Activated CD8-positive, alpha-beta memory T cell treated with anti-CD3 and anti-CD28 coated beads for 4 hours (primary cell): ENCODE measurements around the gene MAN1C1.

ENCODE experiments used
- DNase-seq, 2 donors: peaks; one replicate each; pipeline ENCODE4 v3.0.0-alpha.2; 2020; ENCODE audit warnings: low read depth in 2 of 2

The MAN1C1 gene

GRCh38 chr1:25740071-25740470, 123.5 kb downstream of the MAN1C1 start:
- DNase-seq, result no peak

GRCh38 chr1:25742316-25742715, 125.7 kb downstream of the MAN1C1 start:
- DNase-seq, result no peak

GRCh38 chr1:25743164-25744139, 126.9 kb downstream of the MAN1C1 start:
- no peak for DNase-seq

- DNase-seq, result no peak
Measured at GRCh38 chr1:25744140-25744581, 127.6 kb downstream of the MAN1C1 start.

- no peak for DNase-seq
Measured at GRCh38 chr1:25744636-25745425, 128.2 kb downstream of the MAN1C1 start.

GRCh38 chr1:25746299-25747045, 129.9 kb downstream of the MAN1C1 start:
- no peak for DNase-seq

GRCh38 chr1:25747046-25747719, 130.6 kb downstream of the MAN1C1 start:
- DNase-seq, result no peak

GRCh38 chr1:25748531-25749205, 132.1 kb downstream of the MAN1C1 start:
- no peak for DNase-seq

GRCh38 chr1:25750923-25751605, 134.5 kb downstream of the MAN1C1 start:
- no peak for DNase-seq

GRCh38 chr1:25754470-25755181, 138.0 kb downstream of the MAN1C1 start:
- no peak for DNase-seq

GRCh38 chr1:25755475-25756125, 139.0 kb downstream of the MAN1C1 start:
- DNase-seq, result no peak

- no peak for DNase-seq
Measured at GRCh38 chr1:25756215-25756614, 139.6 kb downstream of the MAN1C1 start.

GRCh38 chr1:25757151-25757845, 140.7 kb downstream of the MAN1C1 start:
- no peak for DNase-seq

GRCh38 chr1:25757846-25758185, 141.2 kb downstream of the MAN1C1 start:
- no peak for DNase-seq

GRCh38 chr1:25758466-25759070, 142.0 kb downstream of the MAN1C1 start:
- DNase-seq, result no peak

GRCh38 chr1:25760122-25760719, 143.6 kb downstream of the MAN1C1 start:
- DNase-seq, result no peak

GRCh38 chr1:25760871-25761270, 144.3 kb downstream of the MAN1C1 start:
- DNase-seq, result no peak

- DNase-seq, result no peak
Measured at GRCh38 chr1:25763493-25763892, 146.9 kb downstream of the MAN1C1 start.
